ENCODE measurements around the gene VPS9D1. TPM values are rescaled to one million over a fixed set of nuclear protein-coding genes. Genes with fewer than 3 reads are reported as not detected.
A peak's percentile ranks its signal among the peaks of the same experiment; 100 is the strongest.

VPS9D1 gene
- total RNA-seq, 1 experiment from 2014 or later: 26.7 TPM

GRCh38 chr16:89741342-89742014, 20.8 kb upstream of the VPS9D1 start:
- peaks cover 91% of the 10 kb centered on the region for H3K36me3 Mint-ChIP-seq (ENCODE audit: insufficient read depth, unreplicated experiment)
- intact Hi-C loops (cut with micrococcal nuclease; ENCODE audit: unreplicated experiment): no loop called here
- no peak for DNase-seq
- no peak overlapping the region for H3K4me3 Mint-ChIP-seq (ENCODE audit: low read depth, unreplicated experiment)
- CTCF ChIA-PET: no interaction called here
- TF ChIP-seq CTCF (IDR thresholded peaks at IDR 0.05; ENCODE audit: unreplicated experiment): no peak
- H3K9me3 Mint-ChIP-seq (ENCODE audit: low read depth, unreplicated experiment): no peaks in the 10 kb centered on the region
- no peaks in the 10 kb centered on the region for H3K27me3 Mint-ChIP-seq (ENCODE audit: unreplicated experiment)
- H3K4me1 Mint-ChIP-seq (ENCODE audit: low read depth, unreplicated experiment): no peaks in the 10 kb centered on the region
- no TSS peak for BruUV-seq (replicated peaks)
- H3K27ac Mint-ChIP-seq (ENCODE audit: unreplicated experiment): peak overlapping the region; percentile 34

- Mint-ChIP-seq H3K9me3 (ENCODE audit: low read depth, unreplicated experiment) (no peaks in the 10 kb centered on the region), H3K27ac (ENCODE audit: unreplicated experiment) (no peak overlapping the region), H3K27me3 (ENCODE audit: unreplicated experiment) (no peaks in the 10 kb centered on the region), H3K36me3 (ENCODE audit: insufficient read depth, unreplicated experiment) (peaks cover 97% of the 10 kb centered on the region), H3K4me3 (ENCODE audit: low read depth, unreplicated experiment) (no peak overlapping the region), H3K4me1 (ENCODE audit: low read depth, unreplicated experiment) (no peaks in the 10 kb centered on the region)
- CTCF ChIA-PET: no interaction called here
- no peak for DNase-seq
- no TSS peak for BruUV-seq (replicated peaks)
- intact Hi-C loops (cut with micrococcal nuclease; ENCODE audit: unreplicated experiment): no loop called here
- TF ChIP-seq CTCF (IDR thresholded peaks at IDR 0.05; ENCODE audit: unreplicated experiment): no peak
Observed at GRCh38 chr16:89739383-89739782, 18.7 kb upstream of the VPS9D1 start.

GRCh38 chr16:89738538-89739317, 18.0 kb upstream of the VPS9D1 start:
- Mint-ChIP-seq H3K9me3 (ENCODE audit: low read depth, unreplicated experiment) (no peaks in the 10 kb centered on the region), H3K36me3 (ENCODE audit: insufficient read depth, unreplicated experiment) (peaks cover 97% of the 10 kb centered on the region)
- CTCF ChIA-PET: no interaction called here

GRCh38 chr16:89738072-89738377, 17.3 kb upstream of the VPS9D1 start:
- Mint-ChIP-seq H3K4me1 (ENCODE audit: low read depth, unreplicated experiment) (no peaks in the 10 kb centered on the region), H3K4me3 (ENCODE audit: low read depth, unreplicated experiment) (no peak overlapping the region), H3K27me3 (ENCODE audit: unreplicated experiment) (no peaks in the 10 kb centered on the region), H3K27ac (ENCODE audit: unreplicated experiment) (peak overlapping the region; percentile 14), H3K9me3 (ENCODE audit: low read depth, unreplicated experiment) (no peaks in the 10 kb centered on the region), H3K36me3 (ENCODE audit: insufficient read depth, unreplicated experiment) (peaks cover 98% of the 10 kb centered on the region)
- no peak for DNase-seq
- BruUV-seq (replicated peaks): no TSS peak
- CTCF ChIA-PET: no interaction called here
- TF ChIP-seq CTCF (IDR thresholded peaks at IDR 0.05; ENCODE audit: unreplicated experiment): no peak
- intact Hi-C loops (cut with micrococcal nuclease; ENCODE audit: unreplicated experiment): no loop called here

More at GRCh38 chr16:89738538-89739317, 18.0 kb upstream of the VPS9D1 start:
- intact Hi-C loops (cut with micrococcal nuclease; ENCODE audit: unreplicated experiment): no loop called here
- no peaks in the 10 kb centered on the region for H3K4me1 Mint-ChIP-seq (ENCODE audit: low read depth, unreplicated experiment)
- no peak overlapping the region for H3K27ac Mint-ChIP-seq (ENCODE audit: unreplicated experiment)
- no peak for TF ChIP-seq CTCF (IDR thresholded peaks at IDR 0.05; ENCODE audit: unreplicated experiment)
- H3K27me3 Mint-ChIP-seq (ENCODE audit: unreplicated experiment): no peaks in the 10 kb centered on the region
- DNase-seq: no peak
- TSS peak; percentile 9 for BruUV-seq (replicated peaks)
- no peak overlapping the region for H3K4me3 Mint-ChIP-seq (ENCODE audit: low read depth, unreplicated experiment)

Measured in Calu3 (cell line).